HG02642 (cell line): ENCODE data around the gene SNX8.

Experiments used
- ATAC-seq: cut with Tn5 transposase; IDR thresholded peaks from one replicate; pipeline ENCODE4 v1.9.1; 2021; ENCODE audit warnings: mild to moderate bottlenecking; ENCODE audit not compliant: unreplicated experiment, poor library complexity

Gene SNX8

DNA sequence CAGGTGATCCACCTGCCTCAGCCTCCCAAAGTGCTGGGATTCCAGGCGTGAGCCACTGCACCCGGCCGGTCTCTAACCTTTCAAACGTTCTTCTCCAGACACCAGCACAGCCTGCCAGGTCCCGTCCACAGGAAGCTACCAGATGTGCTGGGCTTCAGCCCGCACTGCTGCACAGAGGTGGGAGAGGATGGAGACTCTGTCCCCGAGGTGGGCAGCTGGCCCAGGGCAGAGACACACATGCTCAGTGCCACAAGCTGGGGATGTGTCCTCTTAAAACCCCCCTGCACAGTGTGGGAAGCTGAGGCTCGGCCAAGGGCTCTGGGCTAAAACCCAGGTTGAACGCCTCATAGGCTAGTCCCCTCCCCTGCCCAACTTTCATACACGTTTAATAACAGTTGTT, 62.9 kb downstream of the SNX8 start:
- no peak for ATAC-seq

- ATAC-seq: no peak
Measured at GRCh38 chr7:2249744-2250323, 64.4 kb downstream of the SNX8 start.

DNA sequence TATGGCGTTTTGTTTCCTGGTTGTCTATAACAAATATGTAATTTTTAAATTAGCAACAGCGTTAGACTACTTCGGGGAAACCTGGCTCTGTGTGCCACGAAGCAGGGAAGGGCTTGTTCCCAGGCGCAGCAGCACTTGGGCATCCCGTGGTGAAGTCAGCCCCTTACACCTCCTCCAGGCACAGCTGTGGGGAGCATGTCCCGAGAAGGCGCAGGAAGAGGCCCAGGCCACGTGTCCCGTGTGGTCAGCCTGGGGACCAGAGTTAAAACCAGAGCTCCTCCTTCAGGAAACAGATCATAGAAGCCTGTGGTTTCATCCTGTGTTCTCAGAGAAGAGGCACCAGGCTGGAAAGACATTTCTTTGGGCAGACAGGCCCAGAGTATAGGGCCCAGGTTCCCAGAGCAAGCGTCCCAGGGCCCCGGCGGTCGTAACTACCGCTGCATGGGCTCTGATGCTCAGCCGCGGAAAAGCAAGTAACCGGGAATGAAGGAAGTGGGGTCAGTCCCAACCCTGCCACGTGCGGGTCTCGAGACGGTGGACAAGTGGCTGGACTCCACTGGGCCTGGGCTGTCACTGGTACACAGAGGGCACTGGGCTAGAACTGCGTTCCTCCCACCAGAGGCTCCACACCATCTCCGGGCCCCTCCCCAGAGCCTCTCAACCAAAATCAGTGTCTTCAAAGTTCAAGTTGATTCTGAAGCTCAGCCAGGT, 65.1 kb downstream of the SNX8 start:
- peak; percentile 52 for ATAC-seq

DNA sequence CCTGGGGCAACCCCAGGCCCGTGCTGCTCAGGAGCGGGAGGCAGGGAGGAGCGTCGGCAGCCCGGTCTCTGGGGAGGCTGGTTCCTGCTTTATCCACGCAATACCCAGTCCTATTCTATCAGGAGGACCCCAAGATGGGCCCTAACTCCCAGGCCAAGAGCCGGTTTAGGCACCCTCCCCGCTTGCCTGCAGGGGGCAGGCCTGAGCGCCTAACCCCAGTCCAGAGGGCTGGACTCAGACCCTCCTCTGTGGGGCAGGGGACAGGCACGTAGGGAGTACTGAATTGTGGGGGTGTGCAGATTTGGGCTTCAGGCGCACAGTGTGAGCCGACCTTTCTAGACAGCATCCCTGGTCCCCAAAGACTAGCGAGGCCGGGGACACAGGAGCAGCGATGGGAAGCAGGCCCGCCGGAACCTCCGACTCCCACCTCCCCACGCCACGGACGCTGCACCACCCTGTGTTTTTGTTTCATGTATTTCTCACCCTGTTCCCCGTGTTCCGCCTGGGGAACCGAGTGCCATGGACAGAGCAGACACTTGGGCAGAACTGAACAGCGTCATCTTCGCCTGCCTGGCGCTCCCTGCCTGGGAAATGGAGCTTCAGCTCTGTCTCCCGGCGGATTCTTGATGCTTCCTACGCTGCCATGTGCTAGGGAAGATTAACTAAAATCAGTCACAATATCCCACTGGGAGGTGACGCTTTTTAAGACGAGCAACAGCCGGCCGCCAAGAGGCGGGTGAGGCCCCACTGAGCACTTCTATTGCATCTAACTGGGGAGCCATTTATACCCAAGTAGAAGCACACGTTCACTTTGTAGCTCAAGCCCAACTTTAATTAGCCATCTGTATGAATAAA, 66.9 kb downstream of the SNX8 start:
- ATAC-seq: no peak

- no peak for ATAC-seq
Measured at GRCh38 chr7:2245883-2246675, 68.2 kb downstream of the SNX8 start.

DNA sequence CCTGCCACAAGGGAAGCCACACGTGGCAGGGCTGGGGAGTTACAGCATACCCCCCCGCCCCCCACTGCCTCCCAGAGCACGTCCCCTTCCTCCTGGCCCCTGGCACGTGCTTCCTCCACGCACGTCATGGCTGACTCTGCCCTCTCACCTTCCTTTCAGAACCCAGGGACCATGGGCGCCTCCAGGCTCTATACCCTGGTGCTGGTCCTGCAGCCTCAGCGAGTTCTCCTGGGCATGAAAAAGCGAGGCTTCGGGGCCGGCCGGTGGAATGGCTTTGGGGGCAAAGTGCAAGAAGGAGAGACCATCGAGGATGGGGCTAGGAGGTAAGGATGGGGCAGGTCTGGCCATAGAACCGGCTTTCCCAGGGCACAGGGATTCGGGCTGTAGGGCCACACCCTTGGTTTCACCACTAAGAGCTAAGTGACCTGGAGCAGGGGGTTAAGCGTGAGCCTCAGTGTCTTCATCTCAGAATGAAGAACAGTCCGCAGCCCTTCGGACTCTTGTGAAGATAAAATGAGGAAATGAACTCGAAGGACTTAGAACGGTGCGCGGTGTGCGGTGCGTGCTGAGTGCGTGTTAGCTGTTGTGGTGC, 69.7 kb downstream of the SNX8 start:
- ATAC-seq: no peak

DNA sequence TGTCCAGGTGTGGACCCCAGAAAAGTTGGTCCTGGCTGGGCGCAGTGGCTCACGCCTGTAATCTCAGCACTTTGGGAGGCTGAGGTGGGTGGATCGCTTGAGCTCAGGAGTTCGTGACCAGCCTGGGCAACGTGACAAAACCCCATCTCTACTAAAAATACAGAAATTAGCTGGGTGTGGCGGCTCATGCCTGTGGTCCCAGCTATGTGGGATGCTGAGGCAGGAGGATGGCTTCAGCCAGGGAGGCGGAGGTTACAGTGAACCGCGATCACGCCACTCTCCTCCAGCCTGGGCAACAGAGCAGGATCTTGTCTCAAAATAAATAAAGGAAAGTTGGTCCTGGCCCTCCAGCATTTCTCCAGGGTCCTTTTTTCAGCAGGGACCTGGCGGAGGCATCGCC, 70.8 kb downstream of the SNX8 start:
- ATAC-seq: no peak

DNA sequence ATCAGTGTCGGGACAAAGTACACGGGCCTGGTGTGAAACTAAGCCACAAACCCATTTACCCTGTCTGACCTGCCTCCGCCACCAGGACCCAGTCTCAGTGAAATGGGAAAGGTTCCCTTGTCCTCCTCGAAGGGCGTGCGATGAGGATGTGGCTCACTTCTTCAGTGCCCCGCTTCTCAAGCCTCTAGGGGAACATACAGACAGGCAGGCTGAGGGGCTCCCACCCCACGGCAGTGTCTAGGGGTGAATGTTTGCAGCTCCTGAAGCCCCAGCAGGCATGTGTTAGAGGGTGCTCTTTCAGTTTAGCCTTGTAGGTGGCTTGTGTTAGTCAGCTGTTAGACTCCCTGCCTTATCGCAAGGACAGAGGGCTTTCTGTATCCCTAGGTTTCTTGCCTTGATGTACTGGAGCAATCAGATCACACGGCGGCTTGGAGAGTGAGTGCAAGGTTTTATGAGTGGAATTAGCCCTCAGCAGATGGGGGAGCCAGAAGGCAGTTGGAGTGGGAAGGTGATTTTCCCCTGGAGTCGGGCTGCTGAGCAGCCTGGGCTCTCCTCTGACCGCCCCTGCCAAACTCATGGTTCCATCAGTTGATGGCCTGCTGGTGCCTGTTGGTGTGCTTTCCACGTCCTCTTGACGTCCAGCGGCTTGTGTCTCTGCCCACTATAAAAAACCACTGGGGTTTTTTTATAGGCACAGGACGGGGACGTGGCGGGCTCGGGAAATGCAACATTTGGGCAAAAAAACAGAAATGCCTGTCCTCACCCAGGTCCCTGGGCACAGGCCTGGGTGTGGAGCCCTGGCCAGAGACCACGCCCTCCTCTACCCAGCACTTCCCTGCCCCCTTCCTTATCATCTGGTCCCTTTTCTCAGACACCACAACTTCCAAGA, 71.5 kb downstream of the SNX8 start:
- peak; percentile 1 for ATAC-seq

GRCh38 chr7:2241580-2242540, 72.4 kb downstream of the SNX8 start, which contains the start of the genes MRM2 and NUDT1:
TSS of gene MRM2 (minus strand) at chr7:2242205. CDS start at chr7:2242169, 36 bp downstream.
TSS of gene NUDT1 (plus strand) at chr7:2242226. CDS start at chr7:2244575, 2,349 bp downstream.
- ATAC-seq: peak; percentile 70

GRCh38 chr7:2239242-2239641, 75.0 kb downstream of the SNX8 start:
- ATAC-seq: no peak

- ATAC-seq: peak; percentile 57
Measured at GRCh38 chr7:2237109-2237602, 77.1 kb downstream of the SNX8 start.

DNA sequence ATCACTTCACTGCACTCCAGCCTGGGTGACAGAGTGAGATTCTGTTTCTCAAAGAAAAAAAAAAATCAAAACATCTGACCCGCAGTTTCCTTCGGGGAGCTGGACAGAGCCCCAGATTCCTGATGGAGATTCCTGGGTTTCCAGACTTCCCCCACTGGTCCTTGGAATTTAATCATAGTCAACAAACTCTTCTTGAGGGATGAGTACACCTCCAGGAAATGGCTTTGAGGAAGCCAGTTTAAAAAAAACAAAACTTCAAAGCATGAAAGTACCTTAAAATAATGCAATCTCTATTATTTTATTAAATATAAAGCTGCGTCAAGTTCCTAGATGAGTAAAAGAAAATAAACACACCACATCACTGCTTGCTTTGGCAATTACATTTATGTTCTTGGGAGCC, 80.3 kb downstream of the SNX8 start:
- no peak for ATAC-seq

GRCh38 chr7:2232766-2233520, 81.3 kb downstream of the SNX8 start, which contains the start of gene MAD1L1:
TSS of gene MAD1L1 (minus strand) at chr7:2232945. CDS start at chr7:2230133, 2,812 bp downstream.
- ATAC-seq: peak; percentile 75

- ATAC-seq: peak; percentile 37
Measured at GRCh38 chr7:2231992-2232765, 82.1 kb downstream of the SNX8 start.

- ATAC-seq: no peak
Measured at GRCh38 chr7:2230882-2231281, 83.4 kb downstream of the SNX8 start.

DNA sequence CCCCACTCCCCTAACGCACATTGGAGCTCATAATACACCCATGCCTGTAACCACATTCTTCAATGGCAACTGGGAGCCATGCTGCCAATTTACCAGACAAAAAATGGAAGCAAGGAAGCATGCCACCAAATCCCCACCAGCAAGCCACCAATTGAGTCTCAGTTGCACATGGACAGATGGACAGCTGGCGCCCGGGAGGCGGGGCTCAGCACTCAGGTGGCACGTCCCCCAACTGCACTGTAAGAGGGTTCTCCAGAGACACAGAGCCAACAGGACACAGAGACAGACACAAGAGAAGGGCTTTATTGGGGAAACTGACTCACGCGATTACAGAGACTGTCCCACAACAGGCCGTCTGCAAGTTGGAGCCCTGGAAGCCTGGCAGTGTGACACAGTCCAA, 84.0 kb downstream of the SNX8 start:
- no peak for ATAC-seq
